Colonic mucosa (tissue), 4 donors: ENCODE results near the gene TIMM8A. TPM values are rescaled to one million over a fixed set of nuclear protein-coding genes. Genes with fewer than 3 reads are reported as not detected.

Source experiments
- DNase-seq: peaks from one replicate; pipeline ENCODE4 v3.0.0-alpha.2; 2020
- H3K27ac ChIP-seq: fragments of 200-600 bp; one replicate; pipeline ENCODE4 v1.8.0; 2021
- H3K27me3 ChIP-seq: fragments of 200-600 bp; one replicate; pipeline ENCODE4 v1.8.0; 2021
- H3K36me3 ChIP-seq: fragments of 200-600 bp; one replicate; pipeline ENCODE4 v1.8.0; 2021
- H3K4me1 ChIP-seq: fragments of 200-600 bp; one replicate; pipeline ENCODE4 v1.8.0; 2021; ENCODE audit warnings: mild to moderate bottlenecking
- H3K4me3 ChIP-seq: fragments of 200-600 bp; one replicate; pipeline ENCODE4 v1.8.0; 2021
- H3K9ac ChIP-seq, 2 donors: one replicate each; pipeline ENCODE4 v1.7.0; 2013; ENCODE audit warnings: control low read depth in 2 of 2, low read depth in 2 of 2, low read length in 2 of 2
- H3K9me3 ChIP-seq: fragments of 200-600 bp; one replicate; pipeline ENCODE4 v1.8.0; 2021
- intact Hi-C: fragments of 100-400 bp; cut with DNase I; formaldehyde crosslinking; loops from one replicate; pipeline ENCODE4 v1.14.1; 2022
- total RNA-seq, 2 donors: library from RNA; stranded (reverse); fragmentation: NEBNext Ultra II Directional in 1 of 2; extraction: Animal tissue kit (Norgen Biotek cat#: 25700) in 1 of 2; gene quantifications; one replicate each; pipeline ENCODE4 v1.2.1, GENCODE V29; 2021
- TF ChIP-seq, protein P1 (sequence below): fragments of 200-600 bp; IDR thresholded peaks from one replicate; pipeline ENCODE4 v1.8.0; 2022; ENCODE audit warnings: antibody characterized with exemption, mild to moderate bottlenecking
- donor health status: healthy.
- donor health status: DM: no; HTN: no; CAD: no.
- donor health status: DM: no; HTN: no; CAD: no.

The TIMM8A gene
- total RNA-seq, 2 donors from 2014 or later, result 9.4 to 22.9 TPM

DNA sequence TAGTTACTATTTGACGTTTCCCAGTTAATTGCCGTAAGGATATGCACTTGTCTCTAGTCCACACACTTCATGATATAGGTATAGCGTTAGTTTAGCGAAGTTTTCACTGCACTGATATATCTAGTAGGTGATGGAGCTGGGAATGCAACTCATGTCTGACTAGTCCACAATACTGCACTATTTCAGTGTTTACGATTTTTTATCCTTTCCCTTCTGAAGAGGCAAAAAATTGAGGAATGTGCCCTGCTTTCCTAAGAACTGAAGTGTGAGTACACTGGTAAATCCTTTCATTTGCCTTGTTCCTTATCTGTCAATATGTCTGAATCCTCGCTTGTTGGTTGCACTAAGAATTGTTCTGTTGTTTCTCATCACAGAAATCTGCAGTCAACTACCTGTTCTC lies 43.3 kb upstream of the TIMM8A start:
- Histone ChIP-seq H3K27ac (peak overlapping the region; percentile 63), H3K36me3 (no peaks in the 10 kb centered on the region), H3K9me3 (no peaks in the 10 kb centered on the region), H3K4me1 (no peaks in the 10 kb centered on the region), H3K27me3 (no peaks in the 10 kb centered on the region), H3K4me3 (peak overlapping the region; percentile 41), H3K9ac (peak overlapping the region; percentile 43 to 87)
- no peak for DNase-seq
- intact Hi-C loops, result no loop called here
- TF ChIP-seq, protein P1, sequence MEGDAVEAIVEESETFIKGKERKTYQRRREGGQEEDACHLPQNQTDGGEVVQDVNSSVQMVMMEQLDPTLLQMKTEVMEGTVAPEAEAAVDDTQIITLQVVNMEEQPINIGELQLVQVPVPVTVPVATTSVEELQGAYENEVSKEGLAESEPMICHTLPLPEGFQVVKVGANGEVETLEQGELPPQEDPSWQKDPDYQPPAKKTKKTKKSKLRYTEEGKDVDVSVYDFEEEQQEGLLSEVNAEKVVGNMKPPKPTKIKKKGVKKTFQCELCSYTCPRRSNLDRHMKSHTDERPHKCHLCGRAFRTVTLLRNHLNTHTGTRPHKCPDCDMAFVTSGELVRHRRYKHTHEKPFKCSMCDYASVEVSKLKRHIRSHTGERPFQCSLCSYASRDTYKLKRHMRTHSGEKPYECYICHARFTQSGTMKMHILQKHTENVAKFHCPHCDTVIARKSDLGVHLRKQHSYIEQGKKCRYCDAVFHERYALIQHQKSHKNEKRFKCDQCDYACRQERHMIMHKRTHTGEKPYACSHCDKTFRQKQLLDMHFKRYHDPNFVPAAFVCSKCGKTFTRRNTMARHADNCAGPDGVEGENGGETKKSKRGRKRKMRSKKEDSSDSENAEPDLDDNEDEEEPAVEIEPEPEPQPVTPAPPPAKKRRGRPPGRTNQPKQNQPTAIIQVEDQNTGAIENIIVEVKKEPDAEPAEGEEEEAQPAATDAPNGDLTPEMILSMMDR, result no peak

DNA sequence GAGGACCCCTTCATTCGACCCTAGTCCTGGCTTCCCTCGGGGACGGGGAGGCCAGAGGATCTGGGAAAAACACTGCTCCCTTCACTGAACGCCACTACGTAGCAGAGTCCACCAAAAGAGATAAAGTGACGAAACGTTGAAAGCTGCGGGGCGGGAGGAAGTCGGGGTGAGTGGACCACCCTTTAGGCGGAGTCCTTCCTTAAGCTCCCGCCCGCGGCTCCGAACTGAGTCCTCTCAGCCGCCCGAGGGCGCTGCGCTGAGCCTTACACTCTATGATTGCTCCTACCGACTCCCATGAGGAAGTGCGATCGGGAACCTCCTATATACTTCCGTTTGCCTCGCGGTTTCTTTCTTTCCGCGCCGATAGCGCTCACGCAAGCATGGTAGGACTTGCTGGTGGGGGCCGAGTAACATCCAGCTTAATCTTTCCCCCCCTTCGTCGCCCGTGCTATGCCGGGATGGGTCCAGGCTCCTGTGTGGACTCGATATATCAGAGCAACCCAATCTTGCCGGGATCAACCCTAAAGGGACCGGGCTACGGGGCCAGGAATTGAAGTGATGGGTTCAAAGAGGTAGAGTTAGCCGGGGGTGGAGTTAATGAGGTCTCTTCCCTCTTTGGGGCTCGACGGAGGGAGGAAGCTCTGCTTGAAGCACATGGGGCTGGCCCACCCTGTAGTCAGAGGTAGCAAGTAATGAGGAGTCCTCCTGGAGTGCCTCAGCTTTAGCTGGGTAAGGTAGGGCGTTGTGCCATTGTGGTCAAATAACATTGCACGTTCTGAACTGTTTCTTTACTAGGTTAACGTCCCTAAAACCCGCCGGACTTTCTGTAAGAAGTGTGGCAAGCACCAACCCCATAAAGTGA lies 42.4 kb upstream of the TIMM8A start, which contains the start of gene RPL36A:
TSS of gene RPL36A (plus strand) at position 348 of the 862 bp plus-strand sequence. CDS start at position 381, 33 bp downstream.
- Histone ChIP-seq H3K36me3 (no peaks in the 10 kb centered on the region), H3K9ac (peak within 1 kb of the TSS; percentile 66 to 87), H3K4me3 (peak within 1 kb of the TSS; percentile 41), H3K27ac (peak within 1 kb of the TSS; percentile 63), H3K4me1 (no peaks in the 10 kb centered on the region), H3K27me3 (no peaks in the 10 kb centered on the region), H3K9me3 (no peaks in the 10 kb centered on the region)
- intact Hi-C loops, result no loop called here
- TF ChIP-seq, protein P1, result peak; percentile 40
- peak; percentile 88 for DNase-seq

DNA sequence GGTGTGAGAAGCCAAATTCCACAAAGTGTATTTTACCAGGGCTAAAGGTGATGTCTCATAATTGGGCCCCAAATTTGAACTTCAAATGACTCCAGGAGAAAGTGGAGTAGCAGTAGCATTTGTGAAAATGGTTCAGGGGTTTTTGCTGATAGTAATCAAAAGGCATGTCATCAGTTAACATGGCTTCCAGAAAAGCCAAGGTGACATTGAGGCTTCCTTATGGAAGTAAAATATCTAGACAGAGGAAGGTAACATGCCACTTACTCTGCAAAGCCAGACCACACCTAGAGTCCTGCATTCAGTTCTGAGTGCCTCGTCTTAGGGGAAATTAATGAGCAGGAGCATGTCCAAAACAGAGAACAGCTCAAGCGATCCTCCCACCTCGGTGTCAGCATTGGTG lies 40.1 kb upstream of the TIMM8A start:
- H3K4me3 ChIP-seq, result no peak overlapping the region
- DNase-seq, result no peak
- H3K27me3 ChIP-seq, result peaks cover 3% of the 10 kb centered on the region
- no peaks in the 10 kb centered on the region for H3K36me3 ChIP-seq
- H3K27ac ChIP-seq, result no peak overlapping the region
- intact Hi-C loops, result no loop called here
- no peaks in the 10 kb centered on the region for H3K4me1 ChIP-seq
- no peak overlapping the region for H3K9ac ChIP-seq
- H3K9me3 ChIP-seq, result no peaks in the 10 kb centered on the region
- TF ChIP-seq, protein P1, result no peak

DNA sequence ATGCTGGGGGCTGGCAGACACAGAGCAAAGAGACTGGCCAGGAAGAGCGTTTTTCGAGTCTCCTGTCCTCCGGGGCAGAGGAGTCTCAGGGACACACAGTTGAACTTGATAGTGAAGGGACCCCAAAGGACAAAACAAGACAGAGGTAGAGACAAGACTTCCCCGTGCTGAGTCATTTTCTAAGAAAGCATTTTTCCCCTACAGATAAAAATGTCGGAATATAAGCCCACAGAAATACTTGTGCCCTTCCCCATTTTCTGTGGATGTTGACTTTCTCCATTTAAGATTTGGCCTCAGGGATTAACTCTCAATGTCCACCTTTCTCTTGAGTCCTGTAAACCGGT lies 38.0 kb upstream of the TIMM8A start:
- H3K9me3 ChIP-seq, result no peaks in the 10 kb centered on the region
- DNase-seq, result no peak
- TF ChIP-seq, protein P1, result no peak
- H3K9ac ChIP-seq, result no peak overlapping the region
- no peaks in the 10 kb centered on the region for H3K36me3 ChIP-seq
- H3K4me1 ChIP-seq, result no peaks in the 10 kb centered on the region
- H3K4me3 ChIP-seq, result no peak overlapping the region
- no peak overlapping the region for H3K27ac ChIP-seq
- peaks cover 3% of the 10 kb centered on the region for H3K27me3 ChIP-seq
- intact Hi-C loops, result no loop called here

DNA sequence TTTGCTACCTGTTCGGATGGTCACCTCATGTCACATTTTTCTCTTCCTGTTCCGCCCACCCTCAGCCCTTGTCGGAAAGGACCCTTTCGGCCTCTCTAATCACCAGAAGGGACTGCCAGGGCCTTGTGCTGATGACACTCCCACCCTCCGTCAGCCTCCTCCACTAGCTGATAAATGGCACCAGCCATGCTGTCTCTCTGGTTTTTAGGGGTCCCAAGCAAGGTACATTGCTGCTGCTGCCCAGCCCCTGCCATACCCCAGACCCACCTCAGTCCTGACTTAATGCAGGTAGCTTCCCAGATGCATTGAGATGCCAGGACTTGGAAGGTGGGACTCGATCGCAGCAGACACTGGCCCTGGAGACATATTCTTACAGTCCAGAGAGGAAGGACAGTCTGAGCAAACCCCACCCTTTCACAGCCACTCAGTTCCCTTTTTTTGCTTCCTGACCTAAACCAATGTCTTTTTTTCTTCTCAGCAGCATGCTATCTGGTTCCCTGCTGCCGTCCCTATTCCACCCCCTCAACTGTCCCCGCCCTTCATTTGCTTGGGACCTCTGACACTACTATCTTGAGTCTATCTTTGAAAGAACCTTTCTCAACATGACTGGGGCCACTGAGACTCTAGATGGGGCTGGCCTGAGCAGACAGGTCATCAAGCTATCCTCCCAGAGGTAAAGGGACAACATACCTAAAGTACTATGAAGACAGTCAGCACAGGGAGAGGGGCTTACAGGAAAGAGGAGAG lies 37.4 kb upstream of the TIMM8A start, which contains the start of gene BTK:
TSS of gene BTK (minus strand) at position 397 of the 747 bp plus-strand sequence. CDS start 10,907 bp downstream, outside the sequence.
- Histone ChIP-seq H3K4me3 (no peak within 1 kb of the TSS), H3K9ac (no peak within 1 kb of the TSS), H3K4me1 (no peaks in the 10 kb centered on the region), H3K9me3 (no peaks in the 10 kb centered on the region), H3K27ac (no peak within 1 kb of the TSS), H3K27me3 (peaks cover 3% of the 10 kb centered on the region), H3K36me3 (no peaks in the 10 kb centered on the region)
- no peak for DNase-seq
- intact Hi-C loops, result no loop called here
- TF ChIP-seq, protein P1, result no peak
